GM19023 (cell line): ENCODE measurements around the gene EPN1.

ENCODE experiments used
- ATAC-seq: cut with Tn5 transposase; IDR thresholded peaks from one replicate; pipeline ENCODE4 v1.9.1; 2021; ENCODE audit warnings: mild to moderate bottlenecking, moderate library complexity; ENCODE audit not compliant: unreplicated experiment

Gene EPN1

DNA sequence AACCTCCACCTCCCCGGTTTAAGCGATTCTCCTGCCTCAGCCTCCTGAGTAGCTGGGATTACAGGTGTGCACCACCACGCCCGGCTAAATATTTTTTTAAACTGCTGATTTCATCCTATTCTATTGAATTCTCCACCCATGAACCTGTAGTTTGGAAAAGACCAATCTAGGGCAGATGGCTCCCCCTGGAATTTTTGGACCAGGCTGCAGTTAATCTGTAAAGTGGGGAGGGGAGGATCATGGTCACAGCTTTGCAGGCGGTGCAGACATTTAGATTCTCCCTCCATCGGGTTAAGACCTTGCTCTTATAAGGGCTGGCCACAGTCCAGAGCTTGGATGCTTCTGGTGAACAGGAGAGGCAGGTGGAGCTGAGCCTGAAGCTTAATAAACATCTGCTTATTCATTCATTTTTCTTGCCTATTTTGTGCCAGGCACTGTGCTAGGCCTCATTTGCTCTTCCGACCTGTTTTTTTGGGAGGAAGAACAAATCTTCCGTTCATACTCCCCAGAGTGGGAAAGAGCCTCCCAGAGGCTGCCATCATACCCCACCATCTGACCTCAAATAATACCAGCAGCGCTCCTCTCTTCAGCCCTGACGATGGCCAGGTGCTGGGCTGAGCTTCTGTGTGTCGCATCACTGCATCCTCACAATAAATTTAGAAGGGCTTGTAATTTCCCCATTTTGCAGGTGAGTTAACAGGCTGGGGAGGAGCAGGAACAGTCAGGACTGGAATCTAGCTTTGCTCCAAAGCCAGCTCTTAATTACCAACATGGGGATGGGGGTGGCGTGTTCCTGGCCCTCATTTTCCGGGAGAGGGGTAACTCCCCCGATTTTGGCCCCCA lies 27.9 kb upstream of the EPN1 start:
- ATAC-seq: no peak

DNA sequence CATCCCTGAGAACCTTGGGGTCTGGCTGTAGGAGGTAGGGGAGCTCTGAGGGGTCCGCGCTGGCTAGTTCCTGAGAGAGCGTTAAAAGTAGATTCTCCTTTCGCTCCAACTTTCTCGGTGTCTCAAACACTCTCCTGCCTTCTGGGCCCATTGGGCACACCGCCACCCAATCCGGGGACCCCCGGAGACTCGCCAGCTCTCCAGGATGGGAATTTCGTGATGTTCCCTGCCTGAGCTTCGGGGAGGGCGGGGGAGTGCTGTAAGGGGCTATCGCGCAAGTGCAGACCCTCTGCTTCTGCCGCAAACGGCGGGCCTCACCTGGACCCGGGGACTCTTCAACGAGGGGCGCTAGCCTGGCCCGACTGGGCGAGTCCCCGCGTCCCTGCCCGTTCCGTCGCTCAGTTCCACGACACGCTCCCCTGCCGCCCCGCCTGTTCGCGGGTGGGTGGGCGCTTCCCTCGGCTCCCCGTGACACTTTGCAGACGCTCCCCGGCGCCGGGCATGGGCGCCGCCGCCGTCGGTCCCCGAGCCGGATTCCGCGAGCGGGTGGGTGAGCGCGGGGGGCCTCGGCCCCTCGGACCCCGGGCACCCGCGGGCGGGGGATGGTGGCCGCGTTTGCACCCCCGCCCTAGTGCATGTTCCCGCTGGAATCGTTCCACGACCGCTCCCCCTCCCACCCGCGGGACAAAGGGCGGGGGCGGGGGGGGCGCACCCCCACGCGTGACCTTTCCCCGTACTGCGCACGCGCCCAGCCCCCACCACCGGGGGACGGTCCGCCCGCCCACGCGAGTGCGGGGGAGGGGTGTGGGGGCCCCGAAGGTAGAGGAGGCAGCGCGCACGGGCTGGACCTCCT lies 27.1 kb upstream of the EPN1 start, which contains the start of gene CCDC106:
CCDC106 (plus strand) TSS at position 481 of the 853 bp plus-strand sequence. CDS start 835 bp downstream, outside the sequence.
- no peak for ATAC-seq

DNA sequence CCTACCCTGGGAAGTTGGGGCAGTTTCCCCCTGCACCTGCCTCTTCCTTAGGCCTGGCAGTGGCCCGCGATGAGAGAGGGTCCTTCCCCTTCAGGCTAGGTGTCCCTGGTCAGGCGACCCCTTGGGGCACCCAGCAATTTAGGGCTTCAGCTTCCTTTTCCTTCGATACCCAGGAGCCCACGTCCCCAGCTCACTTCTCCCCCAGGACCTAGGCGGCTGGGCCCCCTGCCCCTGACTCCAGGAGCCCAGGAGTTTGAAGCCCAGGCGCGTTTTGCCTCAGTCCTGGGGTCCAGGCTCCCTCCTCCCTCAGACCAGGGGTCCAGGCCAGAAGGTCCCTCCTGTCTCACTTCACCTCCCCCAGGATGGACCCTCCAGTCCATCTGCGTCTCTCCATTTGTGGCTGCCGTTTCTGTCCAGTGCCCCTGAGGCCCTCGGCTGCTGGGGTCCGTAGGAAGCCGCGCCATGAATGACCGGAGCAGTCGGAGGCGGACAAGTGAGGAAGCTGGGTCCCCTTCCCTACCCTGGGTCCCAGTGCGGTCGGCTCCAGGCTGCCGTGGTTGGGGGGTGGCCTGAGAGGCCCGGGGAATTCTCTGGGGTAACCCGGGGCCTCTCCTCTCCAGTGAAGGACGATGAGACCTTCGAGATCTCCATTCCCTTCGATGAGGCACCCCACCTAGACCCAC lies 26.3 kb upstream of the EPN1 start:
- no peak for ATAC-seq

DNA sequence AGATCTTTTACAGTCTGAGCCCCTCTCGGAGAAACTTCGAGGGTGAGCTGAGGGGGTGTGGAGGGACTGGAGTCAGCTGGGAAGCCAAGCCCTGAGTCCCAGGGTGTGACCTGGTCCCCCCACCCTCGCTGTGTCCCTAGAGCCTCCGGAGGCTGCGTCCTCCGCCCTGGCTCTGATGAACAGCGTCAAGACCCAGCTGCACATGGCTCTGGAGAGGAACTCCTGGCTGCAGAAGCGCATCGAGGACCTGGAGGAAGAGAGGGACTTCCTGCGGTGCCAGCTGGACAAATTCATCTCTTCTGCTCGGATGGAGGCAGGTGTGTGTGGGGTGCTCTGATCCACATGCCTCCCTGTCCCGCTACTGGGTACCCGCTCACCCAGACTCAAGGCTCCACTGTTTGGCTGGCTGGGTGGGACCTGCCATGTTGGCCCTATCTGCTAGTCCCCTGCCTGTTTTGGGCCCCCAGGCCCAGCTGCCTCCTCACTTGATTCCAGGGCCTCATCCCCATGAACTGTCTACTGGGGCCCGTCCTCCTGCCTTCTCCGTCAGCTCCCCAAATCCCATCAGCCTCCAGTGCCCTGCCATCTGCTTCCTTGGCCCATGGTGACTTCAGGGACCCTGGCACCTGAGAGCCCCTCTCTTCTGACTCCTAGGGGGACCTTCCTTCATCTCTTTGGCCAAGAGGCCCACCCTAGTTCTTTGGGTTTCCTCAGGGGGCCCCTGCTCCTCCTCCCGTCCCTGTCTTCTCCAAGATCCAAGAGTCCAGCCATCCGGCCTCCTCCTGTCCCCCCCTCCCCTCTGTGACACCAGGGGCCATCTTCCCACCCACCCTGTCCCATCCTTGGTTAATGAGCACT lies 25.5 kb upstream of the EPN1 start:
- no peak for ATAC-seq

DNA sequence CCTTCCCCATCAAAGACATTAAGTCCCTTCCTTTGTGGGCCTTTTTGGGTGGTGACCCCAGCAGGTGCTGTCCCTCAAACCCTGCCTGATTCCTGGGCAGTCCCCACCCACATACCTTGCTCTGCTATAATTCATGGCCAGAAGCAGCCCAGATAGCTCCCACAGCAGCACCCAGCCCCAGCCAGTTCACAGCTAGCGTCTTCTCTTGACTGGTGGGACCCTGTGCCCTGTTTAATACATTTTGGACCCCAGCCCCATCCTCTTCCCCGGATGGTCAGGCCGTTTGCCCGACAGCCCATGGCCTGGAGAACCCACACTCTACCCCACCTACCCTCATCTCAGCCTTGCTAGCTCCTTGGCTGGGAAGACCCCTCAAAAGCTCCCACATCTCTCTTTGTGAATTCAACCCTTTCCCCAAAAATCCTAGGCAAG lies 24.9 kb upstream of the EPN1 start:
- no peak for ATAC-seq

DNA sequence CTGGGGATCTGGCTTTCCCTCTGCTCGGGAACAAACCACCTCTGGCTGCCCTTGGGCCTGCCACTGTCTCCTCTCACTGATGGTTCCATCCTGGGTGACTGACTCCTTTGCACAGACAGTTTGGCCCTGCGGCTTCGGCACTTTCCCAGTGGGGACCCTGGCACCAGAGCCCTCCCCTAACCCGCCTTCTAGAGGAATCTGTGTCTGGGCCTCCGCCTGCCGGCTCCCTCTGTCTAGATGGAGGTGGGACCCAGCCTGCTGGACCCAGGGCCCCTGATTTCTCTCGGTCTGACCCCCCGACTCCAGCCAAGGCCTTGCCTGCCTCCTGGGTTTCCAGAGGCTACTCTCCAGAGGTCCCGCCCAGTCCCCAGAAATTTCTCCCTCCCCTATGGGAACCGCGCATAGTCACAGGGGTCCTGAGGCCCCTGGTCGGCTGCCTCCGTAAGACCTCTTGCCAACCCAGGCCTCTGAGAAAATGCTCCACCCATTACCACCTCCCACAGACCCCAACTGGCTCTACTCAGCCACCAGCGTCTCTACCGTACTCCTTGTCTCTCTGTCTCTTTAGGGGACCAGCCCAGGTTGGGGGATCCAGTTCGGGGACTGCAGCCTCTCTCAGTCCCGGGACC lies 24.3 kb upstream of the EPN1 start:
- no peak for ATAC-seq

DNA sequence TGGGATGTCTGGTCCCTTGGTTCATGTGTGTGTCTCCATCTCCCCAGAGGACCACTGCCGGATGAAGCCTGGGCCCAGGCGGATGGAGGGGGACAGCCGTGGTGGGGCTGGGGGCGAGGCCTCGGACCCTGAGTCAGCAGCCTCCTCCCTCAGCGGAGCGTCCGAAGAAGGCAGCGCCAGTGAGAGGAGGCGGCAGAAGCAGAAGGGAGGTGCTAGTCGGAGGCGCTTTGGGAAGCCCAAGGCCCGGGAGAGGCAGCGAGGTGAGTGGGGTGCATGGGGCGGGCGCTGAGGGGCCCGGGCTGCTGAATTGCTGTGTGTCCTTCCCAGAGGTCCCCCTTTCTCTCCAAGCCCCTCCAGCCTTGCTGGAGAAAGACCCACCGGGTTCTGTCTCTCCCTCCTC lies 23.8 kb upstream of the EPN1 start:
- no peak for ATAC-seq

DNA sequence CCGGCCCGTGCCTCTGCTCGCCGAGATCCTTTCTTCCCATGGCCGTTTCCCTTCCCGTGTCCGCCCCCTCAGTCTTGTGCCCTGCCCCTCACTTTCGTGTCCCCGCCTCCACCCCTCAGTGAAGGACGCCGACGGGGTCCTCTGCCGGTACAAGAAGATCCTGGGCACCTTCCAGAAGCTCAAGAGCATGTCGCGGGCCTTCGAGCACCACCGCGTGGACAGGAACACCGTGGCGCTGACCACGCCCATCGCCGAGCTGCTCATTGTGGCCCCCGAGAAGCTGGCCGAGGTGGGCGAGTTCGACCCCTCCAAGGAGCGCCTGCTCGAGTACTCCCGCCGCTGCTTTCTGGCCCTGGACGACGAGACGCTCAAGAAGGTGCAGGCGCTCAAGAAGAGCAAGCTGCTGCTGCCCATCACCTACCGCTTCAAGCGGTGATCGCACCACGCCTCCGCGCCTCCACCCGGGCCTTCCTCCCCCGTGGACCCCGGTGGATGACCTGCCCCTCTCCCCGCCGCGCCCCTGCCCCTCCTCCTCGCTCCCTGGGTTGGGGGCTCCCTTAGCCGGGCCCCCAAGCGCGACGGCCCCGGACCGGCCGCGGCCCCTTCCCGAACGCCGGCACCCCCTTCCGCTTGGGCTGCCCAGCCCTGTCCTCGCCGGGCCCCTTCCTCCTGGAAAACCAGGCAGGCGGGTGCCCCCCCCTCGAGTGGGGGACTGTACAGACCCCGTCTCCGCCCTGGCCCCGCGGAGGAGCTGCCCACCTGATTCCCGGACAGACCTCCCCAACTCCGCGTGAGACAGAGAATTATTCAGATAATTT lies 22.5 kb upstream of the EPN1 start:
- no peak for ATAC-seq

DNA sequence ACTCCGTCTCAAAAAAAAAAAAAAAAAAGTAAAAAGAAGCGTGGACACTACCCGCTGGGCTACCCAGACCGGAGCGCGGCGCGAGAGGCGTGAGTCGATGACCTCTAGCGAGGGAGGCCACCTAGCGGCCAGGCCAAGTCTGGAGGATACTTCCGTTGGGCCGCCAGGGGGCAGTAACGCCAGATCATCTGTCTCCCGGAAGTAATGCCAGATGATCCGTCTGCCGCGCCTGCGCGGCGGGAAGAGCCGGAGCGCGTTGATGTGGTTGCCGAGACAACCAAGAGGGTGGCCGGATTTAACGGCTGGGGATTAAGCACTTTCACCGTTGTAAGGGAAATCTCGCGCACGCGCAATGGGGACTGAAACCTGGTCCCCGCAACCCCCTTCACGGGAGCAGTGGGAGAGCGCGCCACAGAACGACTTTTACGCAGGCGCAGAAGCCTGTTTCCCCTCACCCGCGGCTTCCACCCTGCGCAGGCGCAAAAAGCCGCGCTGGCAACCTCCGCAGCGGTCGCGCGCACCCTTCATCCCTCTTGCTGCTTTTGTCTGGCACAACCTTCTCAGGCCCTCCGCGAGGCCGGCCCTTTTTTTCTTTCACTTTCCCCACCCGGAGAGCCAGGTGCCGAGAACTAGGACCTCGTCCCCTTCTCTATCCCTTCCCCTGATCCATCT lies 21.2 kb upstream of the EPN1 start:
- ATAC-seq: peak; percentile 45

DNA sequence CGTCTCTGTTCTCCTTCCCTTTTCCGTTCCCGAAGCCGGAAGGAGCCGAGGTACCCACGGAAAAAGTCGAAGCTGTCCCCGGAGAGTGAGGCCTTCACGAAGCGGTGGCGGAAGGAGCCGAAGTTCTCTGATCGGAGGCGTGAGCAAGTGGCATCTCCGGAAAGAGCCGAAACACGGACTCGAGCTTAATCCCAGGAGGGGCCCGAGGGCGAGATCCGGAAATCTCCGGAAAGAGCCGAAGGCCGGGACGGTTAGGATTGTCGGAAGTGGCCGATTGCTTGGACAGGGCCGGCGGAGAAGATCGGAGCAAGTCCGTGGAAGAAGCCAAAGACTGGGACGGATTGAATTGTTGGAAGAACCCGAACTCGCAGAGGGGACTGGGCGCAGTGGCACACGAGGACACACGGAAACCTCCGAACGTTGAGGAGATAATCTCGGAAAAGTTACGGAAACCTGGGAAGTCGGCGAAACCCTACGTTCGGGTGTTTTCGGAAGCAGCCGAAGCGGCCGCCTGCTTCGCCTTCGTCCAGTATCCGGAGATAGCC lies 20.6 kb upstream of the EPN1 start:
- peak; percentile 54 for ATAC-seq

DNA sequence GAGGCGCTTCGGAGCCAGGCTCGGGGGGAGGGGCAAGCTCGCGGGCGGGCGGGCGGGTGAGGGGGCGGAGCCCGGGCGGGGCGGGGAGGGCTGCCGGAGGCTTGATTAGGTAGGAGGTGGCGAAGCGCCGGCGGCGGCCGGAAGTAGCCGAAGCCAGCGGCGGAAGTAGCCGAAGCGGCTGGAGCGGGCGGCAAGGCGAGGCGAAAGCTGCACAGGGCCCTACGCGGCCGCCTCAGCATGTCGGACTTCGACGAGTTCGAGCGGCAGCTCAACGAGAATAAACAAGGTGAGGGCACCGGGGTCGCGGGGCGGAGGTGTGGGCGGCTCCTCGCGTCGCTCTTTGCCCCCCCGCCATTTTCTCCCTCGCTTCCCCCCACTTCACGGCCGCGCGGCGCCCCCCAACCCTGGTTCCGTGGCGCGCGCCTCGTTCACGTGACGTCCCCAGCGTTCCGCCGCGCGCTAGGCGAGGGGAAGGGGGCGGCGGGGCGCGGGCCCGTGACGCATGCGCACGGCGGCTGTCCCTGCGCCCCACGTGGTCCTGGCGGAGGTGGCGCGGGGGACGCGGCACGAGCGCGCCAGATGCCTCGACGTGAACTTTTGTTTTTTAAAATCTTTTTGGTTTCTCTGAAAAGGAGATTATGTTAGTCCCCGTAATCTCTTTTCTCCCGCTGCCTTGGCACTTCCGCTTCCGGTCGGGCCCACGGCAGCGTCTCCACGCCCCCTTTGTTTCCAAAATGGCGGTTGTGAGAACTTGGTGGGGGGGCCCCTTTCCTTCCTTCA lies 20.0 kb upstream of the EPN1 start, which contains the start of gene U2AF2:
U2AF2 (plus strand) TSS at position 168 of the 780 bp plus-strand sequence; CDS start at position 238, 70 bp downstream.
- ATAC-seq: peak; percentile 32

DNA sequence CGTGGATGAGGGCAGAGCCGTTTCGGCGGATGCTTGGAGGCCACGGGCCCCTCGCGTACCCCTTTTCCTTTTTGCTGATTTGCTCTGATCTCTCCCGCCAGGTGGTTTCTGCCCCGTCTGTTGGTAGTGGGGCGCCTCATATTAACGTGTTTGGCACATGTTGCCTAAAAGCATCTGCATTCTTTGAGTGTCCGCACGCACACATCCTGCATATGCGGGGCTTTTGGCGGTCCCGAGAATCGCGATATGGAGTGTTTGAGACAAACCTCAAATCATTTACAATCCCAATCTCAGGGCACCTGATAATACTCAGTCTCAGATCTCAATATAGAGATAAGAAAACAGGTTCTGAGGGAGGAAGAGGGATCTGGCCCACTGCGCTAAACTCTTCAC lies 19.4 kb upstream of the EPN1 start:
- ATAC-seq: no peak

DNA sequence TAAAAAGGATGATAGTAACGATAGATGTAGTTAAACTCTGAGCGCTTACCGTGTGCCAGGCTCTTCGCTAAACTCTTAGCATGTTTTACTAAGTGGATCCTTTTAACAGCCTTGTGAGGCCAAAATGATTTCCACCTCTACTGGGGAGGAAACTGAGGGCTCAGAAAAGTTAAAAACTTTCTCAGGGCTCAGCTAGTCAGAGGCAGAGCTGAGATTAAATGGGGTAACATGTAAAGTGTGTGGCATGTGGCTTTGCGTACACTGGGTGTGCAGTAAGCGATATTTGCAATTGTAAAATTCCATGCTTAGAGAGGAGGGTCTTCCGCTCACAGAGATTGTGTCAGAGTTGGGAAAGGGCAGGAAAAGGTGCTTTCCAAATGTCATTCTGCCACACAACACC lies 18.5 kb upstream of the EPN1 start:
- ATAC-seq: no peak

DNA sequence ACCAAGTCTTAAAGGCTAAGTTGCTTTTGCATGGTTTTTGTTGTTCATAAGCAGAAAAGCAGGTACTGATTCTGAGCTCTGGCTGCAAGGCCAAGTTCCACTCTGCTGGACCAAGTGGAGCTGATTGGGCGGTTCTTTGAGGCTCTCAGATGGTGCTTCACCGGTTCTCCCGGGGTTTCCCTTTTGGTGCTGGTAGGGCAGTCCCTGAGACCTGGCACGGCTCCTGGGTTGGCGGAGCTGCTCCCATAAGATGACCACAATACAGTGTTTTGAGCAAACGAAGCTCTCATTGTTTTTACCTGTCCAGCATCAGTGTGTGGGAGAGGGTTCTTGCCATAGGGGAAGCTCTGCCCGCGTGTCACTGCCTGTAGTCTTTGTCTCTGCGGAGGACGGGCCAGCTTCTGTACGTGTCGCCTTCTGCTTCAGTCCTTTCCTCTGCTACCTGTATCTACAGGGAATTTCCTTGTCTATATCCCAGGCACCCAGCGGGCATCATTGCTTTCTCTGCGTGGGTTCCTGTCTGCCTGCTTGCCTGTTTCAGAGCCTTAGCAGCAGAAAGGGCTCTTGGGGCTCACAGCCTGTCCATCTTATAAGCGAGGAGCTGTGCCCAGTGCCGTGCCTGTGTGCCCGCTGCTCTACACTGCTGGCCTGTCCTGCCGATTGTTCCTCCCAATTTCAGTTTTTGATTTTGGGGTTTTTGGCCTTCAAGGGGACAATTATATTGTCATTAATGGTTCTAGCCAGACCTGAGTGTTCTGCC lies 17.9 kb upstream of the EPN1 start:
- ATAC-seq: no peak

DNA sequence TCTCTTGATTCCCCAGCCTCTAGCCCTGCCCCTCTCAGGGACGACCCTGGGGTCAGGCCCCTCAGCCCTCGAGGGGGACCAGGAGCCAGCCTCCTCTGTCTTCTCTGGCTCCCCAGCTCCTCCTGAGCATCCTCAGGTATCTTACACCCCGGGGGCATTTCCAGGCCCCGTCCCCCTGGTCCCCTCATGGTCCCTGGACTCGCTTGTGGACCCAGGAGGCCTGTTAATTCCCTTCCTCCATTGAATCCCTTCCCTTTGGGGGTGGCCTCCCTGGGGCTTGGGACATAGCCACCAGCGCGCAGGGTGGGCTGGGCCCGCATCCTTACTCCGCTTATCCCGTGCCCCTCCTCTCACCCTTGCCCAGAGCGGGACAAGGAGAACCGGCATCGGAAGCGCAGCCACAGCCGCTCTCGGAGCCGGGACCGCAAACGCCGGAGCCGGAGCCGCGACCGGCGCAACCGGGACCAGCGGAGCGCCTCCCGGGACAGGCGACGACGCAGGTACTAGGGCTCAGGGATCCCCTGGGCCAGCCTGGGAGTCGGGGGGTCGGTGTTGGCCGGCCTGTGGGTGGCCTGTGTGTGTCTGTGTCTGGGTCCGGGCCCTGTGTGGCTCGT lies 16.1 kb upstream of the EPN1 start:
- no peak for ATAC-seq

DNA sequence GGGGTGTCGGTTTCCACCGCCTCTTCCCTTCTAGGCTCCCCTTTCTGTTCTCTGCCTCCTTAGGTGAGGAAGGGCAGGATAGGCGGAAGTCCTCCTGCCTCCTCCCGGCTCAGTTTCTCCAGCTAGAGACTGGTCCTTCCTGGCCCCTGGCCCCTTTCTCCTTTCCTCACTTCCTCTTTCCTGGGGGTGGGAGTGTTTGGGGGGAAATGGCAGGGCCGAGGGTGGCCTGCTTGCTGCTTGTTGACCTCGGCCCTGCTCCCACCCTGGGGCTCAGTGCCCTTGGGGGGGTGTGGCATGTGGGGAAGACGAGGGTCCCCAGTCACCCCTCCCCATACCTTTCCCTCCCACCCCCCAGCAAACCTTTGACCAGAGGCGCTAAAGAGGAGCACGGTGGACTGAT lies 15.2 kb upstream of the EPN1 start:
- no peak for ATAC-seq
